HG02571 (cell line): ENCODE measurements around the gene CDPF1.
"Not testable (repeated sequence)": the region's sequence is repeated elsewhere in the genome, so short reads cannot be mapped to it uniquely, and the experiment has no call there.

Experiments used
- ATAC-seq: cut with Tn5 transposase; IDR thresholded peaks from one replicate; pipeline ENCODE4 v1.9.1; 2021; ENCODE audit warnings: mild to moderate bottlenecking, moderate library complexity; ENCODE audit not compliant: unreplicated experiment

The CDPF1 gene

GRCh38 chr22:46281866-46282678, 32.0 kb upstream of the CDPF1 start:
- ATAC-seq, result no peak

GRCh38 chr22:46280999-46281623, 31.0 kb upstream of the CDPF1 start:
- no peak for ATAC-seq

GRCh38 chr22:46280063-46280817, 30.1 kb upstream of the CDPF1 start:
- ATAC-seq, result no peak

GRCh38 chr22:46278656-46279645, 28.9 kb upstream of the CDPF1 start:
- no peak for ATAC-seq

- ATAC-seq, result no peak
Measured at GRCh38 chr22:46276563-46276962, 26.5 kb upstream of the CDPF1 start.

- ATAC-seq, result no peak
Measured at GRCh38 chr22:46275455-46276122, 25.5 kb upstream of the CDPF1 start.

- no peak for ATAC-seq
Measured at GRCh38 chr22:46274381-46274780, 24.3 kb upstream of the CDPF1 start.

- no peak for ATAC-seq
Measured at GRCh38 chr22:46273432-46274148, 23.5 kb upstream of the CDPF1 start.

GRCh38 chr22:46272762-46273431, 22.8 kb upstream of the CDPF1 start:
- ATAC-seq, result no peak

- no peak for ATAC-seq
Measured at GRCh38 chr22:46272196-46272595, 22.1 kb upstream of the CDPF1 start.

- no peak for ATAC-seq
Measured at GRCh38 chr22:46269564-46269963, 19.5 kb upstream of the CDPF1 start.

GRCh38 chr22:46267431-46268279, 17.6 kb upstream of the CDPF1 start, which contains the start of gene TTC38:
TTC38 (plus strand) TSS chr22:46268008; CDS start chr22:46268040, 32 bp downstream.
- ATAC-seq, result peak; percentile 61

GRCh38 chr22:46265627-46266026, 15.5 kb upstream of the CDPF1 start:
- ATAC-seq, result not testable (repeated sequence)

GRCh38 chr22:46264520-46264919, 14.4 kb upstream of the CDPF1 start:
- not testable (repeated sequence) for ATAC-seq

GRCh38 chr22:46263216-46263590, 13.1 kb upstream of the CDPF1 start, which contains the start of gene PKDREJ:
PKDREJ (minus strand) TSS chr22:46263343; CDS start chr22:46263322, 21 bp downstream.
- no peak for ATAC-seq

- no peak for ATAC-seq
Measured at GRCh38 chr22:46262449-46263215, 12.5 kb upstream of the CDPF1 start.

- ATAC-seq, result no peak
Measured at GRCh38 chr22:46260038-46260437, 9.9 kb upstream of the CDPF1 start.
